Measurements from ENCODE around the gene HMG20B.

HMG20B gene

GRCh38 chr19:3572855-3573161 lies at the start of gene HMG20B:
HMG20B (plus strand) TSS chr19:3572944; CDS start chr19:3573310, 366 bp downstream.
- peak within 1 kb of the TSS; percentile 96 for H3K4me3 ChIP-seq
- no peak for DNase-seq (ENCODE audit: low spot score)
- no peak for TF ChIP-seq CTCF (IDR thresholded peaks at IDR 0.05)
- peak within 1 kb of the TSS; percentile 75 to 88 for H3K27ac ChIP-seq

- no peak for TF ChIP-seq CTCF (IDR thresholded peaks at IDR 0.05)
- H3K4me3 ChIP-seq, result no peak overlapping the region
- no peak for DNase-seq (ENCODE audit: low spot score)
- H3K27ac ChIP-seq, result no peak overlapping the region
Measured at GRCh38 chr19:3523361-3524077, 49.2 kb upstream of the HMG20B start.

- TF ChIP-seq CTCF (IDR thresholded peaks at IDR 0.05), result no peak
- no peak overlapping the region for H3K27ac ChIP-seq
- no peak for DNase-seq (ENCODE audit: low spot score)
- no peak overlapping the region for H3K4me3 ChIP-seq
Measured at GRCh38 chr19:3524078-3524842, 48.5 kb upstream of the HMG20B start.

- DNase-seq (ENCODE audit: low spot score), result no peak
- Histone ChIP-seq H3K27ac (no peak overlapping the region), H3K4me3 (no peak overlapping the region)
- TF ChIP-seq CTCF (IDR thresholded peaks at IDR 0.05), result no peak
Measured at GRCh38 chr19:3524904-3525451, 47.8 kb upstream of the HMG20B start.

- no peak for TF ChIP-seq CTCF (IDR thresholded peaks at IDR 0.05)
- no peak overlapping the region for H3K27ac ChIP-seq
- H3K4me3 ChIP-seq, result no peak overlapping the region
- no peak for DNase-seq (ENCODE audit: low spot score)
Measured at GRCh38 chr19:3526507-3527237, 46.1 kb upstream of the HMG20B start.

GRCh38 chr19:3527238-3527910 lies 45.4 kb upstream of the HMG20B start:
- no peak for DNase-seq (ENCODE audit: low spot score)
- Histone ChIP-seq H3K4me3 (no peak overlapping the region), H3K27ac (no peak overlapping the region)
- TF ChIP-seq CTCF (IDR thresholded peaks at IDR 0.05), result no peak

Measured in coronary artery (tissue), 2 donors.